Cardiac muscle cell (in vitro differentiated cells and primary cell): ENCODE measurements around the gene CPS1. TPM values are rescaled to one million over a fixed set of nuclear protein-coding genes. Genes with fewer than 3 reads are reported as not detected.

Experiments
- DNase-seq, 2 donors: peaks; one replicate each; pipeline versions ENCODE4 v3.0.0 to v3.0.0-alpha.2; 2010 to 2017; ENCODE audit warnings: low read depth in 1 of 2, low spot score in 1 of 2
- H3K27ac ChIP-seq: fragments of 200-600 bp; sonication (generic); 2 replicates; pipeline ENCODE4 v1.5.1; 2016
- H3K27me3 ChIP-seq: fragments of 200-600 bp; sonication (generic); 2 replicates; pipeline ENCODE4 v1.6.0; 2016; ENCODE audit warnings: control low read depth
- H3K36me3 ChIP-seq: fragments of 200-600 bp; sonication (generic); 2 replicates; pipeline ENCODE4 v1.5.1; 2016; ENCODE audit warnings: control low read depth
- H3K4me1 ChIP-seq: fragments of 200-600 bp; sonication (generic); 2 replicates; pipeline ENCODE4 v1.8.1; 2017; ENCODE audit warnings: low read depth, mild to moderate bottlenecking, mixed run types
- H3K4me3 ChIP-seq: fragments of 200-600 bp; sonication (generic); 2 replicates; pipeline ENCODE4 v1.5.1; 2016; ENCODE audit warnings: mild to moderate bottlenecking
- H3K9me3 ChIP-seq: fragments of 200-600 bp; sonication (generic); 2 replicates; pipeline ENCODE4 v1.5.1; 2017; ENCODE audit warnings: low read depth, mild to moderate bottlenecking, control low read depth
- polyA plus RNA-seq: library from polyadenylated mRNA; unstranded; fragments of >200 nt; fragmentation: Nextera tagmentation; extraction: Ambion mirVana; gene quantifications from 2 replicates; pipeline ENCODE4 v1.2.1, GENCODE V29; 2016
- total RNA-seq: library from RNA; depleted of rRNA; stranded (reverse); fragments of >200 nt; gene quantifications from 2 replicates; pipeline ENCODE4 v1.2.3, GENCODE V29; 2016
- TF ChIP-seq, protein P1 (sequence below): IDR thresholded peaks from 2 replicates; pipeline ENCODE4 v1.5.1; 2012; ENCODE audit warnings: low read depth, mild to moderate bottlenecking, low read length

CPS1 gene
- total and polyA plus RNA-seq, 2 experiments from 2014 or later, result 172 to 193 TPM

DNA sequence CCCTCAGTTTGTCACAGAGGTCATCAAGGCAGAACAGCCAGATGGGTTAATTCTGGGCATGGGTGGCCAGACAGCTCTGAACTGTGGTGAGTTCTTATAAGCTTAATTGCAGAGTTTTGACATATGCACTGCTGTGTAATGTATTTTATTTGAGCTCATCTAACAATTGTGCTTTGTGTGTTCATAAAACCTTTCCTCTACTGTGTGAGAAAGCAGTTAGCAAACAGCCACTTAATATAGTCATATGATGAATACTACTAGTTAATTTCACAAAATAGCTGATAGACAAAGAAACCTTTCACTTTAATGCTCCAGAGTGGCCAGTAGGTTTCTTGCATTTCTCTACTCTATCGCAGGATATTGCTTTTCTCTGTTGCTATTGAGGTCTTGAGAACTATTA is 43.1 kb downstream of the CPS1 start:
- H3K36me3 ChIP-seq, result peaks cover 7% of the 10 kb centered on the region
- no peaks in the 10 kb centered on the region for H3K9me3 ChIP-seq
- no peak overlapping the region for H3K4me3 ChIP-seq
- no peak for DNase-seq
- no peaks in the 10 kb centered on the region for H3K4me1 ChIP-seq
- H3K27ac ChIP-seq, result no peak overlapping the region
- TF ChIP-seq, protein P1, sequence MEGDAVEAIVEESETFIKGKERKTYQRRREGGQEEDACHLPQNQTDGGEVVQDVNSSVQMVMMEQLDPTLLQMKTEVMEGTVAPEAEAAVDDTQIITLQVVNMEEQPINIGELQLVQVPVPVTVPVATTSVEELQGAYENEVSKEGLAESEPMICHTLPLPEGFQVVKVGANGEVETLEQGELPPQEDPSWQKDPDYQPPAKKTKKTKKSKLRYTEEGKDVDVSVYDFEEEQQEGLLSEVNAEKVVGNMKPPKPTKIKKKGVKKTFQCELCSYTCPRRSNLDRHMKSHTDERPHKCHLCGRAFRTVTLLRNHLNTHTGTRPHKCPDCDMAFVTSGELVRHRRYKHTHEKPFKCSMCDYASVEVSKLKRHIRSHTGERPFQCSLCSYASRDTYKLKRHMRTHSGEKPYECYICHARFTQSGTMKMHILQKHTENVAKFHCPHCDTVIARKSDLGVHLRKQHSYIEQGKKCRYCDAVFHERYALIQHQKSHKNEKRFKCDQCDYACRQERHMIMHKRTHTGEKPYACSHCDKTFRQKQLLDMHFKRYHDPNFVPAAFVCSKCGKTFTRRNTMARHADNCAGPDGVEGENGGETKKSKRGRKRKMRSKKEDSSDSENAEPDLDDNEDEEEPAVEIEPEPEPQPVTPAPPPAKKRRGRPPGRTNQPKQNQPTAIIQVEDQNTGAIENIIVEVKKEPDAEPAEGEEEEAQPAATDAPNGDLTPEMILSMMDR, result no peak
- no peaks in the 10 kb centered on the region for H3K27me3 ChIP-seq

- H3K36me3 ChIP-seq, result peaks cover 16% of the 10 kb centered on the region
- no peaks in the 10 kb centered on the region for H3K9me3 ChIP-seq
- no peaks in the 10 kb centered on the region for H3K4me1 ChIP-seq
- no peak for DNase-seq
- no peaks in the 10 kb centered on the region for H3K27me3 ChIP-seq
- no peak overlapping the region for H3K27ac ChIP-seq
- H3K4me3 ChIP-seq, result no peak overlapping the region
- TF ChIP-seq, protein P1, result no peak
These were observed 48.3 kb downstream of the CPS1 start for GRCh38 chr2:210604666-210605065.

GRCh38 chr2:210606001-210606400 is 49.6 kb downstream of the CPS1 start:
- H3K4me3 ChIP-seq, result no peak overlapping the region
- peaks cover 13% of the 10 kb centered on the region for H3K36me3 ChIP-seq
- H3K27me3 ChIP-seq, result no peaks in the 10 kb centered on the region
- H3K27ac ChIP-seq, result no peak overlapping the region
- H3K9me3 ChIP-seq, result no peaks in the 10 kb centered on the region
- H3K4me1 ChIP-seq, result no peaks in the 10 kb centered on the region
- TF ChIP-seq, protein P1, result no peak
- no peak for DNase-seq

DNA sequence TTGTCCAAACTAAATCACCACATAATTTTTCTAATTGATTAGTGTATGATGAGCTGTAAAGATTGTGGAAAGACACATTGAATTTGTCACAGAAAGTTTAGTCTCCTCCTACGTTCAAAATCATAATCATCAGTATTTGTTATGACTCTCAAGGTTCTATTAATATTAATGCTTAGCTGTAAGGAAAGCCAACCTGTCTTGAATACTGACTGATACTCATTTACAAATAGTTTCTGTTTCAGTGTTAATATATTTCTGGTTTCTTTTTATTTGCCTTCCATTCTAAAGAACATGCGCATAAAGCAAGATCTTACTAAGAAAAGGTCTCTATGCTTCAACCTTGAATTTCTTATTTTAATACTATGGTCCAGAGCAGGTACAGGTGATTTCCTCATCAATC is 55.1 kb downstream of the CPS1 start:
- Histone ChIP-seq H3K27ac (no peak overlapping the region), H3K9me3 (no peaks in the 10 kb centered on the region), H3K36me3 (peaks cover 6% of the 10 kb centered on the region), H3K4me3 (no peak overlapping the region), H3K4me1 (peaks cover 16% of the 10 kb centered on the region), H3K27me3 (no peaks in the 10 kb centered on the region)
- TF ChIP-seq, protein P1, result no peak
- DNase-seq, result no peak

GRCh38 chr2:210616074-210616473 is 59.7 kb downstream of the CPS1 start:
- TF ChIP-seq, protein P1, result no peak
- Histone ChIP-seq H3K27me3 (no peaks in the 10 kb centered on the region), H3K4me3 (no peak overlapping the region), H3K36me3 (no peaks in the 10 kb centered on the region), H3K4me1 (peaks cover 38% of the 10 kb centered on the region), H3K27ac (no peak overlapping the region), H3K9me3 (no peaks in the 10 kb centered on the region)
- no peak for DNase-seq

DNA sequence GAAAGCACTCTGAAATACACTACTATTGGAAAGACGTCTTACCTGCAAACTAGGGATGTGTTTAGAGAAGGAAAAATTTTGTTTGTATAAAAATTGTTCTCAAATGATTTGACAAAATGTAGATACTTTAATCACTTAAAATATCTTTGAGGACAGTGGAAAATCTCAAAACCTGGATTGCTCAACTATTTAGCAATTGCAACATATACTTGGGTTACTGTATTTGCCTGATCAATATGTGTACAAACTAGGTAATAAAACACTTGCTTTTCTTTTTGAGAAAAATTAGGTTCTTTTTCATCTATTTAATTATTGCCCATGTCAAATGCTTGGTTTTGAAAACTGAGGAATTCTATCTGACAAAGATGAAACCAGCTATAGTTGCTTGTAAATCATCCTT is 60.9 kb downstream of the CPS1 start:
- H3K4me1 ChIP-seq, result peaks cover 38% of the 10 kb centered on the region
- TF ChIP-seq, protein P1, result no peak
- no peak overlapping the region for H3K4me3 ChIP-seq
- H3K27me3 ChIP-seq, result no peaks in the 10 kb centered on the region
- no peak overlapping the region for H3K27ac ChIP-seq
- H3K36me3 ChIP-seq, result no peaks in the 10 kb centered on the region
- no peak for DNase-seq
- H3K9me3 ChIP-seq, result no peaks in the 10 kb centered on the region
